Medulla oblongata (tissue), 1 donor: Measurements from ENCODE around the gene UBE3B.
A peak's percentile ranks its signal among the peaks of the same experiment; 100 is the strongest.

Experiments used
- DNase-seq: peaks from one replicate; pipeline ENCODE4 v3.0.0-alpha.2; 2015; ENCODE audit errors: extremely low spot score

UBE3B gene

GRCh38 chr12:109573914-109574244, 96.4 kb downstream of the UBE3B start:
- no peak for DNase-seq

GRCh38 chr12:109575683-109576082, 98.2 kb downstream of the UBE3B start:
- DNase-seq, result no peak

- DNase-seq, result no peak
Measured at GRCh38 chr12:109577311-109577710, 99.9 kb downstream of the UBE3B start.

- no peak for DNase-seq
Measured at GRCh38 chr12:109578330-109578927, 101.0 kb downstream of the UBE3B start.

GRCh38 chr12:109579639-109580038, 102.2 kb downstream of the UBE3B start:
- DNase-seq, result no peak

GRCh38 chr12:109580272-109580671, 102.8 kb downstream of the UBE3B start:
- DNase-seq, result peak; percentile 19

- DNase-seq, result no peak
Measured at GRCh38 chr12:109580684-109581333, 103.4 kb downstream of the UBE3B start.

GRCh38 chr12:109581334-109581691, 103.9 kb downstream of the UBE3B start:
- DNase-seq, result no peak

- no peak for DNase-seq
Measured at GRCh38 chr12:109581856-109582255, 104.4 kb downstream of the UBE3B start.

- no peak for DNase-seq
Measured at GRCh38 chr12:109582636-109583035, 105.2 kb downstream of the UBE3B start.

GRCh38 chr12:109583733-109584132, 106.3 kb downstream of the UBE3B start:
- DNase-seq, result no peak
